ENCODE results near the gene IARS2.

GRCh38 chr1:220121791-220122530 lies 28.0 kb downstream of the IARS2 start:
- TF ChIP-seq CTCF (IDR thresholded peaks at IDR 0.05) (no peak), POLR2A (IDR thresholded peaks at IDR 0.05) (no peak), POLR2AphosphoS5 (IDR thresholded peaks at IDR 0.05) (no peak)
